Activated CD8-positive, alpha-beta memory T cell treated with anti-CD3 and anti-CD28 coated beads for 36 hours (primary cell): Measurements from ENCODE around the gene RNF4. TPM values are rescaled to one million over a fixed set of nuclear protein-coding genes. Genes with fewer than 3 reads are reported as not detected.
"Not testable (repeated sequence)": the region's sequence is repeated elsewhere in the genome, so short reads cannot be mapped to it uniquely, and the experiment has no call there.

Experiments used
- CTCF ChIA-PET: fragments of 350-600 bp; sonication (Branson Sonifier 250); formaldehyde crosslinking; loops from one replicate; lab custom pipeline; 2021; ENCODE audit warnings: antibody characterized with exemption; lab: Charles Lee
- POLR2A ChIA-PET: fragments of 350-600 bp; sonication (Branson Sonifier 250); formaldehyde crosslinking; loops from one replicate; lab custom pipeline; 2021; ENCODE audit warnings: antibody characterized with exemption; lab: Charles Lee
- total RNA-seq, 2 experiments: library from RNA; stranded (reverse); gene quantifications; one replicate each; pipeline ENCODE4 v1.2.3, GENCODE V29; 2021

Gene RNF4
- total RNA-seq, 2 experiments from 2014 or later: 91.9 to 92.1 TPM

DNA sequence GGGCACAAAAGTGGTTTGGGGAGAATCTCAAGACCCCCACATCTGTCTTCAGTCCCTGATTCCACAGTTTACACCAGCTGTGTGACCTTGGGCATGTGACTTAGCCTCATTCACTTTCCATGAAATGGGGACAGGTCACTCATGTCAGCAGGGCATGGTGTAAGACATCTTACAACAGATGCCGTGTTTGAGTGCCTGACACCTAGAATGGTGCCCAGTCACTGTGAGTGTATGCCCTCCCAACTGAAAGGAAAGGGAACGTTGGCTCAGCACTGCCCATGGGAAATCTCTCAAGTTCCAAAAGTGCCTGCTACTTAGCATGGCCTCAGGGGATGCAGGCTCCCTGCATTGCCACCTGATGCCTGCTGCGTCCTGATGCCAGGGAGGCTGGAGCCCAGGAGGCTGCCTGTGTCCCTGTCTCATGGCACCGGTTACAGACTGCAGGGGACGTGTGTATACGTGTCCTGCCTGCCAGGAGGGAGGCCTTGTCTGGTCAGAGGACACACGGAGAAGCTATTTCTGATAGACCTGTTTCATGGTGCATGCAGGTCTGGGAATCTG lies 32.2 kb downstream of the RNF4 start:
- CTCF ChIA-PET: interaction anchor here (0.6 to 1.5 kb wide), 2 partner anchors 8 to 205 kb away, joined by 3 read pairs; no protein-coding TSS in a partner anchor
- POLR2A ChIA-PET: no interaction called here

DNA sequence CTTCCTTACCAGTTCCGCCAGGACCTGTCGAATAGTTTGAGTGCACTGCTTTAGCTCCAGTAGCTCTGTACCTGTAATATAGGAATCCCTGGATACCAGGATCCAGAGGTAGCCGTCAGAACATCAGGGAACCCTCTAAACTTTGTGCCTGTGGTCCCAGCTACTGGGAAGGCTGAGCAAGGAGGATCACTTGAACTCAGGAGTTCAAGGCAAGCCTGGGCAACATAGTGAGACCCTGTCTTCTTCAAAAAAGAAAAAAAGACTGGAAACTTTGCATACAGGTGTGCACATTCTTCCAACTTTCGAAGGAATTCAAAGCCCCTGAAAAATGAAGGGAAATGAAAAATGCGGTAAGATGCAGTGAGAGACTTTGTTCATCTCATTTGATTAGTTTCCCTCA lies 34.9 kb downstream of the RNF4 start:
- ChIA-PET POLR2A (no interaction called here), CTCF (interaction anchor here (0.7 kb wide), 1 partner anchor 132 kb away, joined by 4 read pairs; no protein-coding TSS in a partner anchor)

DNA sequence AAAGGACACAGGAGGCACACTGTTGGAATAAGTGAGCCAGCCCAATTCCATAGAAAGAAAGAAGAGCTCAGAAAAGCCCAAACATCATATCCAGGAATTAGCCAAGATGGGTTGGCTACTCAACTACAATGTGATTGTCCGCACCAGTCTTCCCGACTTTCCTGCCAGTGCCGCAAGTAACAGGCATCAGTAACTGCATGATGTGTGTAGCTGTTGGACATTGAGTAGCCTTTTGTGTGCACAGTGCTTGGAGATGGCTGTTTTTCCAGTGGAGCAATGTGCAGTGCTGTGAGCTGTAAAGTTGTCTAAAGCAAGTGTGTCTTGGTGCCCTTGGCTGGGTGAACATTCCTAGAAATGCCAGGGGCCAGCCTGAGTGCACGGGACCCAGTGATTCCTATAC lies 38.4 kb downstream of the RNF4 start:
- ChIA-PET CTCF (no interaction called here), POLR2A (interaction anchor here (0.6 kb wide), 1 partner anchor 810 kb away, joined by 3 read pairs; no protein-coding TSS in a partner anchor)

DNA sequence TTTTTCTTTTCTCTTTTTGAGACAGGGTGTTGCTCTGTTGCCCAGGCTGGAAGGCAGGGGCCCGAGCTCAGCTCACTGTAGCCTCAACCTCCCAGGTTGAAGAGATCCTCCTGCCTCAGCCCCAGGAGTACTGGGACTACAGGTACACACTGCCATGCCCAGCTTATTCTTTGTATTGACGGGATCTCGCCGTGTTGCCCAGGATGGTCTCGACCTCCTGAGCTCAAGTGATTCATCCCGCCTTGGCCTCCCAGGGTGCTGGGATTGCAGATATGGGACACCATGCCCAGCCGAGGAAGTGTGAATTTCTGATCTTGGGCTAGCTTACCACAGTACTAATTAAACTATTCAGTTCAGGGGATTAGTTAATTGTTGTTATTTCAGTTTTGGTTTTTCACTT lies 38.9 kb downstream of the RNF4 start:
- ChIA-PET POLR2A (interaction anchor here (0.5 to 0.6 kb wide), 2 partner anchors 28 to 811 kb away, joined by 3 to 8 read pairs; no protein-coding TSS in a partner anchor), CTCF (no interaction called here)

DNA sequence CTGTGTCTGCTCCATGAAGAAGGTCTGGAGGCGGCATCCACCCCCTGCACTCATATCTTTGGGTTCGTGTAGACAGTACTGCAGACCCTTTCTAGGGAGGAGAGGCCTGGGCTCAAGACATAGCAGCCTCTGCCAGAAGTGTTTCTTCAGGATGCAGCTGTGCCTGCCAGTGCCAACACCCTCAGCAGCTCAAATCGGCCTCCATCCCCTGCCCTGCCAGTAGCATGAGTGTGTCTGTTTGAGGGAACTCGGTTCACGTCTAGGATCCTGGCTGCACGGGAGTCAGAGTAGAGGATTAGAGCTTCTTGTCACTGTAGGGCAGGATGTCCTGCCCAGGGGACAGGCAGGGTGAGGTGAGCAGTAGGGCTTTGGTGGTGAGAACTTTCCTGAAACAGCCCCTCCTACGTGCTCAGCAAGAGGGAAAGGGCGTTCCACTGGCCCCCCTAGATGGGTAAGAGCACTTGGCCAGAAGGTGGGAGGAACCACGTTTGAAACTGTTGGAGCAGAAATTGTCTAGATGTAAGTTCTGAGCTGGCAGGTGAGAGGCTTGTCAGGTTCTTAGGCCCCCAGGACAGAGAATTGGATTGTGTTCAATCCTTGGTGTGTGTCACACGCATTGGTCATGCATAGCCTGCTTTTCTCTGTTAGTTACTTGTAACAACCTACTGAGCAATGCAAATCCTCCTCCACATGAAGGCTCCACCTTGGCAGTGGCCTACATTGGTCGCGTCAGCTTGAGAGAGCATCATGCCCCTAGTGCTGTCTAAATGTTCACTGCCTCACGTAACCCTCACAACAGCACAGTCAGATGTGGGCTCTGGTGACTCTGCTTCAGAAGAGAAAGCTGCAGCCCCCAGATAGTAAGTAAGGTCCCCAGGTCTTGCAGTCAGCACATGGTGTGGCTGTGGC lies 41.7 kb downstream of the RNF4 start:
- ChIA-PET CTCF (interaction anchor here (1.1 kb wide), 1 partner anchor 19 kb away, joined by 3 read pairs; no protein-coding TSS in a partner anchor), POLR2A (no interaction called here)

DNA sequence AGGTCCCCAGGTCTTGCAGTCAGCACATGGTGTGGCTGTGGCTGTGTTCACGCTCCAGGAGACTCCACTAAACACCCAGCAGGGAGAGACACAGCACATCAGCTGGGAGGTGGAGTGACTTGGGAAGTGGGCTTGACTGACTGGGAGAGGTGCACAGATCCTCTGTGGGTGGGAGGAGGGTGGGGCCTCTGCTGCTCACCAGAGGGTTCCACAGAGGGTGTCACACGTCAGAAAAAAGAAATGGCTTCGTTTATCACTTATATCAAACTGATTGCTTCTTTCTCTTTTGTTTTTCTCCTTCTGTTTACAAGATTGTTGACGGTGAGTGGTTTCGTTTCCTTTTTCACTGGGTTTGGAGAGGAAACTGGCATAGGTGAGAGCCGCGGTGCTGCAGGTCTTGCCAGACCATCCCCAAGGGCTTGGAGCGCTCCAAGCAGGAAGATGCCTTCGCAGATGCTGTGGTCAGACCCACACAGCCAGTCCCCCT lies 42.8 kb downstream of the RNF4 start:
- ChIA-PET POLR2A (no interaction called here), CTCF (interaction anchor here (1.1 kb wide), 1 partner anchor 20 kb away, joined by 3 read pairs; no protein-coding TSS in a partner anchor)

DNA sequence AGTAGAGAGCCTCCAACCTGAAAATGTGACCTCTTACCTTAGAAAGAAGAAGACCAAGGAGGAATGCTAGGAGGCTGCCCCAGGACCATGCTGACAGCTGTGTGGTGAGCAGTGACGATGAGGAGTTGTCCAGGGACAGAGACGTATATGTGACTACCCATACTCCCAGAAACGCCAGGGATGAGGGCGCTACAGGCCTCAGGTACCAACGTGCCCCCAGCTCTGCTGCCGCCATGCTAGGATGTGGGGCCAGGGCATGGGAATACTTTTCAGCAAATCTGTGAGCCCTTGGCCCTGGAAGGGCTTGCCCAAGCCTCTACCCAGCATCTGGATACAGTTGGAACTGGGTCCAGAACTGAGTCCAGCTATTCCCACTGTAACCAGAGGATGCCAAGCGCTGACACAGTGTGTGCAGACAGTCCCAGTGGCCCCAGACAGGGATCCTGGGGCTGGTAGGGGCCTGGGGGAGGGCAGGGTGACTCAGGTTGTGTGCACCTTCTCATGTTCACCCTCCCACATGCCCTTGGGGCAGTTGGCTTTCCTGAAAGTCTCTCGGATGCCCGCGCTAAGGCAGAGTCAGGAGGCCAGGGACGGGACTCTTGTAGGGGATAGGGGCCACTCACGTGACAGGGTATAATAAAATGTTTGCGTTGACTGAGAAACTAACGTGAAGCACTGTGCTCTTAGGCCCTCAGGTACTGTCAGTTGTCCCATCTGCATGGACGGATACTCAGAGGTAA lies 43.7 kb downstream of the RNF4 start:
- CTCF ChIA-PET: no interaction called here

DNA sequence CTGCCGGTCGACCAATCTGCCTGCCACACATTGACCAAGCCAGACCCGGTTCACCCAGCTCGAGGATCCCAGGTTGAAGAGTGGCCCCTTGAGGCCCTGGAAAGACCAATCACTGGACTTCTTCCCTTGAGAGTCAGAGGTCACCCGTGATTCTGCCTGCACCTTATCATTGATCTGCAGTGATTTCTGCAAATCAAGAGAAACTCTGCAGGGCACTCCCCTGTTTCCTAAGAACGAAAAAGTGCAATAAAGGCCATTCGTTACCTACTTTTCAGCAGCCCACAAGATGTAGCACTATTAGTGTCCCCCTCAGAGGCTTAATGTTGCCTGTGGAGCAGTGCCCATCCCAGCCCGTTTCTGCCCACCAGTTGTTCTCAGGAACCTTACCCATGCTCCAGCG lies 45.3 kb downstream of the RNF4 start:
- CTCF ChIA-PET, POLR2A ChIA-PET: not testable (repeated sequence)

More for the DNA sequence above, 43.7 kb downstream of the RNF4 start:
- POLR2A ChIA-PET: no interaction called here

DNA sequence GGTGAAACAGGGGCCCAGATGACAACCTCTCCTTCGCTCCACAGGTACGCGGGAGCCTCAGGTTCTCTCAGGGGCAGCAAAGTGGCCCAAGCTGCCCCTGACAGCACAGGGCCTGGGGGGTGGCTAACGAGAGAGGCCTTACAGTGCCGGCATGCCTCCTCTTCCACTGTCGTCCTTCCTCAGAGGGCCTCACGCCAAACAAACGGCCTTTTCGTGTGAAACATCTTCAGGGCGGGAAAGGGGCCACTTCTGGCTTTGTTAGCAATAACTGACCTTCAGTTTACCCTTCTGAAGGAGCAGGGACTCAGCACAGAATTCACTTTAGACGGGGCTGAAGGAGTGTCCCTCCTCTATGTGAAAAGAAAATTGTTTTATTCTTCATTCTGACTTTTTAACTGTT lies 46.0 kb downstream of the RNF4 start:
- POLR2A ChIA-PET, CTCF ChIA-PET: not testable (repeated sequence)

DNA sequence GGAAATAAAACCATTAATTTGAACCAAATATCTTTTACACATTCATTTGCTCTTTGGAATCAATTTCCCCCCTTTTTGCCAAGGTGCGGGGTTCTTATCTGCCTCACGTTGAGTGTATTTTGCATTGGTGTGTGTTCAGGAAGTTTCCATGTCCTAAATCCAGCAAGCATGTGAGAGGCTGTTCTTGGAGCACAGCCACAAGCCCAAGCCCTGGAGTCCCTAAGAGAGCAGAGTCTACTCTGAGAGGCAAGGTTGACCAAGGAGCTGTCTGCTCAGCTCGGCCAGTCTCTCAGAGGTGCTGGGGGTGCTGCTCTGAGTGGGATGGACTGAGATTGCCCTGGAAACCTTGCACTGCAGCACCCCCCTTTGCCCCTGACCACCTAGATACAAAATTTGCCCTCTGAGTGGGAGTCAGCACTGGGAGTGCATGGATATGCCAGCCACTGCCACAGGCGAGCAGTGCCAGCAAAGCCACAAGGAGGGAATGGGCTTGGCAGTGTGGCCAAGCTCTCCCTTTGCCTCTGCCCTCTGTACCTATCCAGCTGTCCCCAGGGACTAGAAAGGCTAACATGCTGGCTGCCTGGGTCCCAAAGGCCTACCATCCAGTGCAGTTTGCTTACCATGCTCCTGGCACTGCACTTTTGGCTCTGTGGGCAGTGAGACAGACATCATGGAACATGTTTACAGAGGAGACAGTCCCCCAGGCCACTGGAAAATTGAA lies 47.1 kb downstream of the RNF4 start:
- CTCF ChIA-PET: interaction anchor here (0.6 kb wide), 1 partner anchor 324 kb away, joined by 4 read pairs; no protein-coding TSS in a partner anchor
- POLR2A ChIA-PET: no interaction called here

DNA sequence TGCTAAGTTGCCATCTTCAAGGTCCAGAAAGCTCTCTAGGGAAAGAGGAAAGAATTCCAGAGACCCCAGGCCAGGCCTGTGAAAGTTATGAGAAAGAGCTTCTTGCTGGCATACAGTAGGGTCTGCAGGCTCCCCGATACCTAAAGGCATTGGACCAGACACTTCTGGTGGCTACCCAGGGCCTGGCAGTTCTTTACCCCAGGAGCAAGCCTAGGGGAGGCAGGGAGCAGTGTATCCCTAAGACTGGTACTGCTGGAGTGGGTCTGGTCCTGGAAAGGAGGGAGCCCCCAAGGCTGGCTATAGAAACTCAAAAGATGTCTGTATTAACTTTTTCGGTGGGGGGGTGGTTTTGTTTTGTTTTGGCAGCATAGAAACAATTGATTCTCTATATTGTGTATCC lies 47.7 kb downstream of the RNF4 start:
- CTCF ChIA-PET: interaction anchor here (0.6 kb wide), 1 partner anchor 323 kb away, joined by 4 read pairs; no protein-coding TSS in a partner anchor
- POLR2A ChIA-PET: no interaction called here

DNA sequence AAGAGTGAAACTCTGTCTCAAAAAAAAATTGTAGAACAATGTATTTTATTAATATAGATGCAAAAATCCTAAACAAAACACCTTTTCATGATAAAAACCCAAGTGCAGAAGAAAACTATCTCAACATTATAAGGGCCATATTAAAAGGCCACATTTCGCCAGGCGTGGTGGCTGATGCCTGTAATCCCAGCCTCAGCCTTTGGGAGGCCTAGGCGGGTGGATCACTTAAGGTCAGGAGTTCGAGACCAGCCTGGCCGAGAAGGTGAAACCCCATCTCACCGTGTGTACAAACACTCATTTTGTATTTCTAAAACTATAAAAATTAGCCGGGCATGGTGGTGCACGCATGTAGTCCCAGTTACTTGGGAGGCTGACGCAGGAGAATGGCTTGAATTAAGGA lies 57.7 kb downstream of the RNF4 start:
- CTCF ChIA-PET: no interaction called here
- POLR2A ChIA-PET: interaction anchor here (0.6 to 0.7 kb wide), 2 partner anchors 9 to 10 kb away, joined by 3 read pairs; no protein-coding TSS in a partner anchor

DNA sequence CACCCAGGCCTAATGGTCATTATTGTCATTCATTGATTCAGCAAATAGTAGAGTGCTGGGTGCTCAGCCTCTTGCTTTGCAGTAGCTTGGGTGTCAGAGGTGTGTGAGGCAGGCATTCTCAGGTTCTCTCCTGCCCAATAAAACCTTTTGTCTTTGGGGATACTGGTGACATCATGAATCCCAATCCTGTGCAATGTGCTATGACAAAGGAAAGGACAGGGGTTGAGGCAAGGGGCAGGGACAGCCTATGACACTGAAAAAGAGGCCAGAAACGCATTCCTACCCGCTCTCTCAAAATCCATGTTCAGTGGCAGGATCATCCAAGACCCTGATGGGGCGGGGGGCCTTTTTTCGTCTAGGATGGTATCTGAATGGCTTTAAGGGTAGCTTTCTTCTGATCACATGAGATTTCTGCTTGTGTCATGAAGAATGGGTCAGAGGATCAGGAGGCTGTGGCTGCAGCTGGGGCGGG lies 66.0 kb downstream of the RNF4 start:
- ChIA-PET CTCF (interaction anchor here (1.3 kb wide), 1 partner anchor 50 kb away, joined by 3 read pairs; no protein-coding TSS in a partner anchor), POLR2A (interaction anchor here (0.6 to 4.0 kb wide), 5 partner anchors 8 to 78 kb away, joined by 3 to 25 read pairs (median 5); partner anchors contain the start of gene RNF4)

DNA sequence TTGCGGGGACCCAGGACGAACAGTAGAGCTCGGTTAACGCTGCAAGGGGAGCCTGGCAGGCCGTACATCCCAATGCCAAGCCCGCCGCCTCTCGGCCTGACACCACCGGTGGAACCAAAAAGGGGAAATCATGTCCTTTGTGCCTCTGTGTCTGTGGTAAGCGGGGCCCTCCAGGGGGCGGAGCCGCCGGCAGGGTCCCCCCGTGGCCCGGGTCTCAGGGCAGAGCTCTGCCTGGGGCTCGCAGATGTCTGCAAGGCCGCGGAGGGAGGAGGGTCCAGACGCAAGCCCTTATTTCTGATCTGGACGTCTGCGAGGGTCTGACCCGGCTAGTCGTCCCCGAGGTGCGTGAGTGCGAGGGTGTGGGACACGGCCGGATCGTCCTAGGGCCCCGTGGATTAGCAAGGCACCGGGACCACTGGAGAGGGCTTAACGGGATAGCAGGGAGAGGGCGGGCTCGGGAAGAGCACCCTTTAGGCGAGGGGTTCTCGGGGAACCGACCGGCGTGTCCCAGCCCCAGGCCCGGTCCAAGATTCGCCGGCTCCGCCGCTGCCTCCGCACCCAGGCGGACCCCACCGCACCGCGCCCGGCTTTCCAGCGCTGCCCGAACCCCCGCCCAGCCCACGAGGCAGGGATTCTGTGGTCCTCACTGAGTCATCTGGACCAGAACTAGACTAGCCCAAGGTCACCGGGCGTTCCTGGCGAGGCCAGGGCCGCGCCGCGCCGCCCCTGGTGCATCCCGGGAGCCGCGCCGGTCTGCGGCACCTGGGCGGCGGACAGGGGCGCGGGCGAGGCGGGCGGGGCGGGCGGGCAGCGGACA lies 66.7 kb downstream of the RNF4 start:
- POLR2A ChIA-PET: interaction anchor here (0.6 to 4.0 kb wide), 9 partner anchors 9 to 210 kb away, joined by 3 to 25 read pairs (median 5); partner anchors contain the start of gene RNF4

DNA sequence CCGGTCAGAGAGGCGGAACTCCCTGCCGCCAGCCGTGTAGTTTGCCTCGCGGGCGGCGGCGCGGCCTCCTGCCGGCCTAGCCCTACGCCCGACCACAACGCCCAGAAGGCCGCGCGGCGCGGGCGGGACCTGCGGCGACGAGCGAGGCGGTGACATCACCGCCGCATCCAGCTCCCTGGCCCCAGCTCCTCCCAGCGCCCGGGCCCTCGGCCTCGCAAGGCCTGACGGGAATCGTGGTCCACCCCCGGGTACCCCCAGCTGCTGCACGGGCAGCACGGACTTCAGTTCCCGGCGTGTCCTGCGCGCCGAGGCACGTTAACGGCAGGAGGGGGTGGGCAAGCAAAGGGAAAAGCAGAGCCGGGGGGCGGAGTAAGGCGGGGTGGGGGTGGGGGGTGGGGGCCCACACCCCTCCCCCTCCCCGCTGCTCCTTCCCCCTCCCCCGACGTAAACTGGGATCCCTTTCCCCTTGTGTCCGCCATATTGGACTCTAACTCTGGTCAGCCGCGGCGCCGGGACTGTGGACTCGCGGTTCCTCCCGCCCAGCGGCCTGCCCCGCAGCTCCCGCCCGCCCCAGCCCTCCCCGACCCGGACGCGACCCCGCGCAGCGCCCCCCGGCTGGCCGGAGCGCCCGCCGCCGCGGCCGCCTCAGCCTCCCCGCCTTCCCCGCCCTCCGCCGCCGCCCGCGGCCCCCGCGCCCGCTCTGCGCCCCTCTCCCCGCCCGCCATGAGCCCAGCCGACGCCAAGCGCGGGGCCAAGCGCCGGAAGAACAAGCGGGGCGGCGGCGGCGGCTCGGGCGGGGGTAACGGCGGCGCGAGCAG lies 67.5 kb downstream of the RNF4 start, which contains the start of gene FAM193A:
TSS of gene FAM193A (plus strand) at position 455 of the 818 bp plus-strand sequence. CDS start at position 724, 269 bp downstream.
- CTCF ChIA-PET: interaction anchor here (0.6 to 1.3 kb wide), 2 partner anchors 51 to 399 kb away, joined by 3 read pairs; no protein-coding TSS in a partner anchor

More for the DNA sequence above, 66.7 kb downstream of the RNF4 start:
- CTCF ChIA-PET: interaction anchor here (0.6 to 1.3 kb wide), 2 partner anchors 50 to 399 kb away, joined by 3 read pairs; no protein-coding TSS in a partner anchor

More for the DNA sequence above, 67.5 kb downstream of the RNF4 start, which contains the start of gene FAM193A:
- POLR2A ChIA-PET: interaction anchor here (0.6 to 4.0 kb wide), 9 partner anchors 10 to 219 kb away, joined by 3 to 25 read pairs (median 5); partner anchors contain the start of genes RNF4 and TNIP2
